Suprapubic skin (tissue), 4 donors: ENCODE measurements around the gene ARAF.

Source experiments
- EP300 ChIP-seq: sonication (generic); formaldehyde crosslinking; IDR thresholded peaks from one replicate; pipeline ENCODE4 v1.6.1; 2017; ENCODE audit warnings: antibody characterized with exemption
- POLR2A ChIP-seq, 2 donors: fragments of 450-650 bp; IDR thresholded peaks; one replicate each; pipeline ENCODE4 v1.6.1; 2017; ENCODE audit warnings: antibody characterized with exemption in 2 of 2, mild to moderate bottlenecking in 2 of 2, moderate library complexity in 2 of 2
- POLR2AphosphoS5 ChIP-seq, 3 donors: sonication (generic); formaldehyde crosslinking; IDR thresholded peaks; one replicate each; pipeline ENCODE4 v1.6.1; 2017; ENCODE audit warnings: antibody characterized with exemption in 3 of 3
- TF ChIP-seq, protein P1 (sequence below), 2 donors: fragments of 200-600 bp in 1 of 2; fragments of 450-650 bp in 1 of 2; sonication (generic) in 1 of 2; IDR thresholded peaks; one replicate each; pipeline ENCODE4 v1.5.1; 2016 to 2019; ENCODE audit warnings: antibody characterized with exemption in 2 of 2, mild to moderate bottlenecking in 1 of 2, moderate library complexity in 1 of 2

GRCh38 chrX:47571896-47572295 is 10.9 kb downstream of the ARAF start:
- TF ChIP-seq, protein P1, sequence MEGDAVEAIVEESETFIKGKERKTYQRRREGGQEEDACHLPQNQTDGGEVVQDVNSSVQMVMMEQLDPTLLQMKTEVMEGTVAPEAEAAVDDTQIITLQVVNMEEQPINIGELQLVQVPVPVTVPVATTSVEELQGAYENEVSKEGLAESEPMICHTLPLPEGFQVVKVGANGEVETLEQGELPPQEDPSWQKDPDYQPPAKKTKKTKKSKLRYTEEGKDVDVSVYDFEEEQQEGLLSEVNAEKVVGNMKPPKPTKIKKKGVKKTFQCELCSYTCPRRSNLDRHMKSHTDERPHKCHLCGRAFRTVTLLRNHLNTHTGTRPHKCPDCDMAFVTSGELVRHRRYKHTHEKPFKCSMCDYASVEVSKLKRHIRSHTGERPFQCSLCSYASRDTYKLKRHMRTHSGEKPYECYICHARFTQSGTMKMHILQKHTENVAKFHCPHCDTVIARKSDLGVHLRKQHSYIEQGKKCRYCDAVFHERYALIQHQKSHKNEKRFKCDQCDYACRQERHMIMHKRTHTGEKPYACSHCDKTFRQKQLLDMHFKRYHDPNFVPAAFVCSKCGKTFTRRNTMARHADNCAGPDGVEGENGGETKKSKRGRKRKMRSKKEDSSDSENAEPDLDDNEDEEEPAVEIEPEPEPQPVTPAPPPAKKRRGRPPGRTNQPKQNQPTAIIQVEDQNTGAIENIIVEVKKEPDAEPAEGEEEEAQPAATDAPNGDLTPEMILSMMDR (IDR thresholded peaks at IDR 0.05): no peak
- TF ChIP-seq POLR2A (IDR thresholded peaks at IDR 0.05): no peak
- TF ChIP-seq POLR2AphosphoS5 (IDR thresholded peaks at IDR 0.05): no peak
- TF ChIP-seq EP300: no peak
